NB4 (cell line): ENCODE data around the gene TTLL7.

ENCODE experiments used
- DNase-seq: peaks from one replicate; pipeline ENCODE4 v3.0.0; 2010; ENCODE audit warnings: low read depth
- H3K4me3 ChIP-seq: one replicate; pipeline ENCODE4 v1.5.1; 2011; ENCODE audit warnings: mild to moderate bottlenecking, low read depth, low read length, moderate library complexity
- MYC ChIP-seq: IDR thresholded peaks from 2 replicates; pipeline ENCODE4 v1.6.1; 2011; ENCODE audit warnings: low read depth, low read length
- POLR2A ChIP-seq: IDR thresholded peaks from 2 replicates; pipeline ENCODE4 v1.6.1; 2011; ENCODE audit warnings: mild to moderate bottlenecking; ENCODE audit not compliant: insufficient read length; ENCODE audit errors: extremely low read depth
- TF ChIP-seq, protein P1 (sequence below): IDR thresholded peaks from one replicate; pipeline ENCODE4 v1.5.1; 2012; ENCODE audit warnings: low read depth, low read length
- TF ChIP-seq, protein P2 (sequence below): IDR thresholded peaks from 2 replicates; pipeline ENCODE4 v1.6.1; 2011; ENCODE audit warnings: low read depth, low read length

Gene TTLL7

DNA sequence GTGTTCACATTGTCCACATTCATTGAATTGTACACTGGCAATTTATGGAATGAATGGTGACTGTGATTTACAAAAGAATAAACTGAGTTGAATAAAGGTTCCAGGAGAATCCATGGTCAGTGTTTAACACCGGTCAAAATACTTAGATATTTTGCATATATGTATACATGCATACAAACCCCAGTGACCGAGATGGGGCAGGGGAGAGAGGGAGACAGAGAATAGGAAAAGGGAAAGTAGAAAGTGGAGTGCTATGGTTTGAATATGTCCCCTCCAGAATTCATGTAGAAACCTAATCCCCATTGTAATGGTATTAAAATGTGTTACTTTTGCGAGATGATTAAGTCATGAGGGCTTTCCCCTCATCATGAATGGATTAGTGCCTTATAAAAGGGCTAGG, 154.4 kb downstream of the TTLL7 start:
- TF ChIP-seq, protein P1, sequence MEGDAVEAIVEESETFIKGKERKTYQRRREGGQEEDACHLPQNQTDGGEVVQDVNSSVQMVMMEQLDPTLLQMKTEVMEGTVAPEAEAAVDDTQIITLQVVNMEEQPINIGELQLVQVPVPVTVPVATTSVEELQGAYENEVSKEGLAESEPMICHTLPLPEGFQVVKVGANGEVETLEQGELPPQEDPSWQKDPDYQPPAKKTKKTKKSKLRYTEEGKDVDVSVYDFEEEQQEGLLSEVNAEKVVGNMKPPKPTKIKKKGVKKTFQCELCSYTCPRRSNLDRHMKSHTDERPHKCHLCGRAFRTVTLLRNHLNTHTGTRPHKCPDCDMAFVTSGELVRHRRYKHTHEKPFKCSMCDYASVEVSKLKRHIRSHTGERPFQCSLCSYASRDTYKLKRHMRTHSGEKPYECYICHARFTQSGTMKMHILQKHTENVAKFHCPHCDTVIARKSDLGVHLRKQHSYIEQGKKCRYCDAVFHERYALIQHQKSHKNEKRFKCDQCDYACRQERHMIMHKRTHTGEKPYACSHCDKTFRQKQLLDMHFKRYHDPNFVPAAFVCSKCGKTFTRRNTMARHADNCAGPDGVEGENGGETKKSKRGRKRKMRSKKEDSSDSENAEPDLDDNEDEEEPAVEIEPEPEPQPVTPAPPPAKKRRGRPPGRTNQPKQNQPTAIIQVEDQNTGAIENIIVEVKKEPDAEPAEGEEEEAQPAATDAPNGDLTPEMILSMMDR, result no peak
- TF ChIP-seq POLR2A, result no peak
- TF ChIP-seq, protein P2, sequence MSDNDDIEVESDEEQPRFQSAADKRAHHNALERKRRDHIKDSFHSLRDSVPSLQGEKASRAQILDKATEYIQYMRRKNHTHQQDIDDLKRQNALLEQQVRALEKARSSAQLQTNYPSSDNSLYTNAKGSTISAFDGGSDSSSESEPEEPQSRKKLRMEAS, result no peak
- TF ChIP-seq MYC, result no peak
- no peak for DNase-seq
- H3K4me3 ChIP-seq, result no peak overlapping the region

DNA sequence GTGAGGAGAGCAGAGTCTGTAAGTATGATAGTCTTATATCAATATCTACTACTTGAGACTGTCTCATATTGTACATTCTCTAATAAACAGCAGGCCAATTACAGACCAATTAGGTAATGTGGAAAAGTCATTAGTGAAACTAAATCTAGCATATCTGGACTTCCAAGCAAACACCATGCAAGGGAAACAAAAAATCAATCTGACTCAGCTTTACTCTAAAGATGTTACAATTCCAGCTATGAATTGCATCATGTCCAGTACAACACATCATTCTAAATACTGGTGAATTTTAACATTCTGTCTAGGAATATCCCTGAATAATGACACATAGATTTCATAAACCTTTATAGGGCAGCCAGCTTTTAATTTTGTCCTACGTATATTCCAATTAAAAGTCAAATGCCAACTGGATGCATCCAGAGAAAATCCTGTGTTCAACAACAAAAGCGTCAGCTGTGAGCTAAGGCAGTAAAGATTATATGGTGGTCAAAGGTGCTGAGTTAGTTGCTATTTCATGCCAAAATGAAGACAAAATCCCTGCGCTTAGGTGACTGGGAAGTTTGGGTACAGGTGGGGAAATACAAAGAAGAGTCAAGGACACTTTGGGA, 159.3 kb downstream of the TTLL7 start:
- TF ChIP-seq, protein P2, result no peak
- TF ChIP-seq MYC, result no peak
- TF ChIP-seq POLR2A, result no peak
- TF ChIP-seq, protein P1, result no peak
- H3K4me3 ChIP-seq, result no peak overlapping the region
- DNase-seq, result no peak

DNA sequence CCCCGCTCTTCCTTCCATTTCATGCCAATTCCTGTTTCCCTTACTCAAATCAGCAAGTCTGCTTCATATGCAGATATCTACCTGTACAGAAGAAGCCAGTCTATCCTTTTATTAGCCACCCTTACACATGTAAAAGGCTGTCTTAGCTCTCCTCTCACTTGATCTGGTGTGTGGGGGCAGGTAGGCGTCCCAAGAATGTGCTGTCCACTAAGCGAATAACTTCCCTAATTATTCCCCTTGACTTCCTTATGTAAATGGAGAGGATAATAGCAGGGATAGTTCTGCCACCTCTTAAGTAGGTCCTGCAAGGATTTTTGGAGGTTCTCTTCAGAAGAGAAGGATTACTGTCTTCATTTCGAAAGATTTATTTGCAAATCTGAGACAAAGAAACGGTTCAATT, 160.4 kb downstream of the TTLL7 start:
- DNase-seq, result no peak
- no peak overlapping the region for H3K4me3 ChIP-seq
- TF ChIP-seq, protein P2, result no peak
- TF ChIP-seq MYC (no peak), POLR2A (no peak)
- TF ChIP-seq, protein P1, result no peak

DNA sequence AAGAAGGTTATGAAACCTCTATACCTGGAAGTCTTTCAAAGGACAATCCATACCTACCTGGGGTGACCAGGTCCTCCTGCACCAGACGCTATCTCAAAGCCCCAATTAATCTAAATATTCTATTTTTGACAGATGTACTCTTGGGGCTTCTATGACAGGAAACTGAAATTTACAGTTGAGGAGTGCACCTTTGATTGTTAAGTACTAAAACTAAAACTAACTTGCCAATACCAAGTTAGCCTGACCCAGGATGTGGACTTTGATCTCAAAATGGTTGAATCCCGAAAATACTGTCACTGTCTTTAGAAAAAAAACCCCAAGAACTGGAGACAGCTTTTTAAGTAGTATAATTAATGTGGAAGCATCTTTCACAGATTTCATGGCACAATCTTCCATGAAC, 162.4 kb downstream of the TTLL7 start:
- H3K4me3 ChIP-seq, result no peak overlapping the region
- TF ChIP-seq, protein P1, result no peak
- TF ChIP-seq POLR2A, result no peak
- no peak for TF ChIP-seq MYC
- TF ChIP-seq, protein P2, result no peak
- DNase-seq, result no peak

DNA sequence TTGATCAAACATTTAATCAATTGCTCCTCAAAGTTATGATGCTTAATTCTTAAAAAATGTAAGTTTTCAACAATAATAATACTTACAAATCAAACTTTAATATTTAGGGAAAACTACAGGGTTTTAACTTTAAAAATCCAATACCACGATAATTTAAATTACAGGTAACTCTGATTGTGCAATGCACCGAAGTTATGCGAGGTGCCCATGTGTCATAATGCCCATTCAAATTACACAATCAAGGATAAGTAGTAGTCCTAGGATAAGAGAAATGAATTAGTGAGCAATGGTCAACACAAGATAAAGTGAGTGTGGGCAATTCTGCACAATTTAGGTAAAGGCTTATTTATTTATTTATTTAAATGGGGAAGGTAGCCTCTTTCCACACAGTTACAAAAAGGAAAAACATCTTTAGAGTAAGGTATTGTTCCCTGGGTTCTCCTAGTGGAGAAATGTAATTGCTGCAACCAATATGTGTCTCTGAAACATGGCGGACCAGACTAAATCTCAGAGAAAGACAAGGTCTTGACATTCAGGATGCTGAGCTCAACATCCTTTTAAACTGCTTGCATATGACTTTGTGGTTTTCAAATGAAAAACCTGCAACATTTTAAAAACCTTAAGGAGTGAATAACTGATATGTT, 164.2 kb downstream of the TTLL7 start:
- no peak for DNase-seq
- TF ChIP-seq, protein P1, result no peak
- no peak for TF ChIP-seq POLR2A
- TF ChIP-seq MYC, result no peak
- TF ChIP-seq, protein P2, result no peak
- no peak overlapping the region for H3K4me3 ChIP-seq
